ENCODE results near the gene BRD4. TPM values are rescaled to one million over a fixed set of nuclear protein-coding genes. Genes with fewer than 3 reads are reported as not detected.

Gene BRD4
- total RNA-seq, 2 experiments from 2014 or later, result 106 to 126 TPM

DNA sequence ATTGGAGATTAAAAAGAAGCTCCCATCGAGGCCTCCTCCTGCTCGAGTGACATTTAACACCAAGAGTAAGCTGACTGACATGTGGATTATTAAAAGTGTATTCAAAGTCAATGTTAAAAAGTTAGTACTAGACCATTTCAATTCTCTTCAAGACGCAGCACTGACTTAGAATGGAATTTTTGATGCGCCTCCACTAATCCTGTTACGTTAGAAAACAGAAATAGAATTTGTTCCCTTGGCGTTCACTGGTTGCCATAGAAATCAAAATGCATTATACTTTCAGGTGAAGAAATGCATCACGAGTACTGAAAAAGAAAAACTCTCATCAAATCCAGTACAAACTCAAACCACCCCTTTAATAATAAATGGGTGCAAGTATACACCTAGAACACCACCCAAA is 42.2 kb downstream of the BRD4 start:
- Mint-ChIP-seq H3K9me3 (ENCODE audit: low read depth) (no peaks in the 10 kb centered on the region), H3K27me3 (no peaks in the 10 kb centered on the region), H3K4me1 (peaks cover 98% of the 10 kb centered on the region), H3K4me3 (no peak overlapping the region), H3K27ac (peak overlapping the region; percentile 92), H3K36me3 (ENCODE audit: low read depth) (peaks cover 18% of the 10 kb centered on the region)
- ATAC-seq (no peak), DNase-seq (no peak)
- ChIA-PET POLR2A (interaction anchor here (0.6 kb wide), 1 partner anchor 96 kb away, joined by 5 read pairs; no protein-coding TSS in a partner anchor), CTCF (interaction anchor here (1.0 to 2.8 kb wide), 4 partner anchors 8 to 30 kb away, joined by 3 to 8 read pairs (median 4); no protein-coding TSS in a partner anchor)
- intact Hi-C loops (cut with DNase I, micrococcal nuclease), result loop anchor here in 1 of 2 experiments (5.0 kb wide), 1 partner anchor 923 kb away; no protein-coding TSS in a partner anchor

DNA sequence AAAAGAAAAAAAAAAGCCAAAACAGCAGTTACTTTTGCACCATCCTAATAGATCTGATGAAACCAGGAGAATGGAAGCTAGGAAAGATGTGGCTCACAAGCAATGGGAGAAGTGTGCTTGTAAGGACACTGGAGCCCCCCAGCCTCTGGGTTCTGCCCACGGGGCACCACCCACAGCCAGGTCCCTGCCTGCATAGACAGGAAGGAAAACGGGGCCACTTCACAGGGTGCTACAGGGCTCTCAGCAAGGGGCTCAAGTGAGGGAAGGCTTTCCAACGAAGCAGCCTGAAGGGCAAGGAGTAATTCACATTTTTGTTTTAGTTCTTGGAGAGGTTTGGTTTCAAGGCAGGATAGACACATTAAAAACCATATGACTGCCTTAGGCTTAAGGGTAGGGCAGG is 42.7 kb downstream of the BRD4 start:
- H3K36me3 Mint-ChIP-seq (ENCODE audit: low read depth), result peaks cover 14% of the 10 kb centered on the region
- intact Hi-C loops (cut with DNase I, micrococcal nuclease), result loop anchor here in 1 of 2 experiments (5.0 kb wide), 1 partner anchor 922 kb away; no protein-coding TSS in a partner anchor
- CTCF ChIA-PET, result interaction anchor here (1.0 to 2.8 kb wide), 5 partner anchors 9 to 31 kb away, joined by 3 to 8 read pairs (median 4); no protein-coding TSS in a partner anchor

DNA sequence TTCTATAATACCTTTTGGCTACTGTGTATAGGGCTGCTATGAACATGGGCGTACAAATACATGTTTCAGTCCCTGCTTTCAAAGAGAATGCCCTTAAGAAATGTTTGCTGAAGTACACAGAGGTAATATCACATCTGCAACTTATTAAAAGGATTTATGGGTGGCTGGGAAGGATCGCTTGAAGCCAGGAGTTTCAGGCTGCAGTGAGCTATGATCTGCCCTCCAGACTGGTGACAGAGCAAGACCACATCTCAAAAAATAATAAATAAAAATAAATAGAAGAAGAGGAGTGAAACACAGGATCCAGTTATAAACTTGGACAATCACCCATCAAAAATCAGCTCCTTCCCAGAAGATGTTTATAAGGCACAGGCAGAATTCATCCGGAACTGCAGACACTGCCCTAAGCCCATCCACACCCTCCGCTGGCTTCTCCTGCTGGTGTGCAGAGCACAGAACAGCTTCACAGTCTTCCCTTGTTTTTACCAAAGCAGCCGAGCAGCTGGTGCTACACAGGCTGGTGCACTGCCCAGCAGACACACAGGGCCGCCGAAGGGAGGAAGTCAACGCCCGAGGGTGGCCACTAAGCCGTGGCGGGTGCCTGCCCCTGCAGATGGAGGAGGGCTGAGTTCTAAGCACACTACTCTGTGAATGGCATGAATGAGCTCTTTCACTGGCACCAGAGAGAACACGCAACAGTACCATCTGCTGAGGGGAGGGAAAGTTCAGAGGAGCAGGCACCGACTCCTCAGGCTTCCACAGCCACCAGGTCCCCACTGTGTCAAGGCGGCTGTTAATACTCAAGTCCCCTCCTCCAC is 44.0 kb downstream of the BRD4 start:
- POLR2A ChIA-PET, result interaction anchor here (1.2 to 1.5 kb wide), 2 partner anchors 13 to 46 kb away, joined by 3 to 7 read pairs; no protein-coding TSS in a partner anchor
- no peak for DNase-seq
- H3K27ac Mint-ChIP-seq, result peak overlapping the region; percentile 72

More for the DNA sequence above, 42.7 kb downstream of the BRD4 start:
- no peak overlapping the region for H3K4me3 Mint-ChIP-seq
- DNase-seq, result no peak
- H3K27me3 Mint-ChIP-seq, result no peaks in the 10 kb centered on the region
- H3K4me1 Mint-ChIP-seq, result peaks cover 98% of the 10 kb centered on the region
- H3K27ac Mint-ChIP-seq, result peak overlapping the region; percentile 92
- no peaks in the 10 kb centered on the region for H3K9me3 Mint-ChIP-seq (ENCODE audit: low read depth)
- ATAC-seq, result no peak
- POLR2A ChIA-PET, result no interaction called here

DNA sequence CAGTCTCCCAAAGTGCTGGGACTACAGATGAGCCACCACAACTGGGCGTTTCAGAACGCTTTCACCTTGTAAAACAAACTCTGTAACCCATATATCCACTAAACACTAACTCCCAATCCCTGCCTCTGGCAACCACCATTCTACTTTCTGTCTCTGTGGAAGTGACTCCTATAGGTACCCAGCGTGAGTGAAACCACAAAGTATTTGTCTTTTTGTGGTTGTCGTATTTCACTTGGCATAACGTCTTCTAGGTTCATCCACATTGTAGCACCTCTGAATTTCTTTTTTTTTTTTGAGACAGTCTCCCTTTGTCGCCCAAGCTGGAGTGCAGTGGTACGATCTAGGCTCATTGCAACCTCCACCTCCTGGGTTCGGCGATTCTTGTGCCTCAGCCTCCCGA is 44.8 kb downstream of the BRD4 start:
- no peaks in the 10 kb centered on the region for H3K27me3 Mint-ChIP-seq
- H3K27ac Mint-ChIP-seq, result peak overlapping the region; percentile 80
- peak; percentile 40 for ATAC-seq
- no peaks in the 10 kb centered on the region for H3K9me3 Mint-ChIP-seq (ENCODE audit: low read depth)
- peak overlapping the region; percentile 19 for H3K4me3 Mint-ChIP-seq
- ChIA-PET CTCF (interaction anchor here (0.6 to 2.8 kb wide), 6 partner anchors 8 to 268 kb away, joined by 3 to 12 read pairs (median 6); no protein-coding TSS in a partner anchor), POLR2A (interaction anchor here (0.7 to 1.5 kb wide), 2 partner anchors 13 to 46 kb away, joined by 3 to 7 read pairs; no protein-coding TSS in a partner anchor)
- H3K4me1 Mint-ChIP-seq, result peaks cover 96% of the 10 kb centered on the region
- intact Hi-C loops (cut with DNase I, micrococcal nuclease), result no loop called here
- peaks cover 5% of the 10 kb centered on the region for H3K36me3 Mint-ChIP-seq (ENCODE audit: low read depth)
- DNase-seq, result no peak

More for the DNA sequence above, 44.0 kb downstream of the BRD4 start:
- Mint-ChIP-seq H3K4me1 (peaks cover 98% of the 10 kb centered on the region), H3K9me3 (ENCODE audit: low read depth) (no peaks in the 10 kb centered on the region), H3K27me3 (no peaks in the 10 kb centered on the region), H3K4me3 (peak overlapping the region; percentile 12), H3K36me3 (ENCODE audit: low read depth) (peaks cover 5% of the 10 kb centered on the region)
- no peak for ATAC-seq
- intact Hi-C loops (cut with DNase I, micrococcal nuclease), result no loop called here
- CTCF ChIA-PET, result interaction anchor here (0.6 to 2.8 kb wide), 8 partner anchors 9 to 139 kb away, joined by 3 to 12 read pairs (median 4); no protein-coding TSS in a partner anchor

DNA sequence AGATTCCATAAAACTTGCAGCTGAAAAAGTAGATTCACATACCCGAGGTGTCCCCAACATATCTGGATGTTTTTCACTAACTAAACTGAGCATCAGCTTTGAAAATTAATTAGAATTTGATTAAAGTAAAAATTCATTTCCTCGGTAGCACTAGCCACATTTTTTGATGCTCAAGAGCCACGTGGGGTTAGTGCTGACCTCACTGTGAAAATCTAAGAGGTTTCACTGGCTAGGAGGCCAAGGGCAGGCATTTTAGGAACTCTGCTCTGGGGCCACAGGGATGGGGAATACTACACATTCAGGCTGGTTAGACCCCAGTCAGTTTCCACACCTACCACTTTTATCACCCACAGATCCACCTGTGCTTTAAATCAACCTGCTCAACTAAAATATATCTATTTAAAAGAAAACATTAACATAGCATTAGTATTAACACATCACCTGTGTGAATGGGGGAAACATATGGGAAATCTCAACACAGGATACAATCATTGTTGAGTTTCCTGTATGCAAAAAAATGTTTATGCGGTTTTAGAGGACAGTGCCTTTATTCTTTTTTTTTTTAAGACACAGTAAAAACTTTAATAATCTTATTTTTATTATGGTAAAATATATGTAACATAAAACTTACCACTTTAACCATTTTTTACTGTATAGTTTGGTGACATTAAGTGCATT is 45.5 kb downstream of the BRD4 start:
- Mint-ChIP-seq H3K27ac (peak overlapping the region; percentile 67), H3K4me1 (peaks cover 96% of the 10 kb centered on the region), H3K9me3 (ENCODE audit: low read depth) (no peaks in the 10 kb centered on the region), H3K27me3 (no peaks in the 10 kb centered on the region), H3K4me3 (no peak overlapping the region), H3K36me3 (ENCODE audit: low read depth) (peaks cover under 1% of the 10 kb centered on the region)
- ChIA-PET CTCF (interaction anchor here (1.0 to 2.8 kb wide), 2 partner anchors 11 to 269 kb away, joined by 3 to 12 read pairs; no protein-coding TSS in a partner anchor), POLR2A (interaction anchor here (0.7 kb wide), 1 partner anchor 14 kb away, joined by 3 read pairs; no protein-coding TSS in a partner anchor)
- DNase-seq, result no peak
- no peak for ATAC-seq
- intact Hi-C loops (cut with DNase I, micrococcal nuclease), result no loop called here

DNA sequence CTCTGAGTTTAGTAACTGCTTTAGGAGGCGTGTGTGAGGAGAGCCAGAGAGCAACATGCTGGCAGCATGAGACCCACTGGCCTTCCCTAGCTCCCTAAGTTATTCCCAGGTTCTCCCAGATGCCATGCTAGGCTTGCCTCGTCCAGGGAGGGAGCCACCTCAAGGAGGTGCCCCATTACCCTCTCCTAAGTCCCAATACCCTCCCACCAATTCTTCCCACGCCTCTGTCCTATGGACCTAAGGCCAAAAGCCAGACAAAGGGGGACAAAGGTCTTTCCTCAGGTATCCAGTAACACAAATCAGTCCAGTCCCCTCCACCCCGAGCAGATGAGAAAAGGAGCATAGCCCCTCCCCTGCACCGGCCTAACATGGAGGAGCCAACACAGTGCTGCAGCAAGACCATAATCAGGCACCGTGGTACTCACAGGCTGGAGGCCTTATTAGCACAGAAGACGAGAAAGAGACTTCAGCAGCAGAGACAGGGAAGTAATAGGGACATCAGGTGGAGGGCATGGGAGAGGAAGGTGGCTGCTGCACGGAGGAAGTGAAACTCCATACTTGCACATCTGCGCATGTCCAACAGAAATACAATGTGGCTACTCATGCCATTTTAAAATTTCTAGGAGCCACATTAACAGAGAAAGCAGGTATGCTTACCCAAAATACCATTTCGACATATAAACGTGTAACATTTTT is 46.3 kb downstream of the BRD4 start:
- Mint-ChIP-seq H3K4me1 (peaks cover 96% of the 10 kb centered on the region), H3K27ac (peak overlapping the region; percentile 67), H3K36me3 (ENCODE audit: low read depth) (no peaks in the 10 kb centered on the region), H3K9me3 (ENCODE audit: low read depth) (no peaks in the 10 kb centered on the region), H3K4me3 (no peak overlapping the region), H3K27me3 (no peaks in the 10 kb centered on the region)
- CTCF ChIA-PET, result interaction anchor here (1.0 to 2.8 kb wide), 2 partner anchors 12 to 270 kb away, joined by 3 to 12 read pairs; no protein-coding TSS in a partner anchor
- no peak for DNase-seq
- POLR2A ChIA-PET, result no interaction called here
- intact Hi-C loops (cut with DNase I, micrococcal nuclease), result no loop called here
- no peak for ATAC-seq

DNA sequence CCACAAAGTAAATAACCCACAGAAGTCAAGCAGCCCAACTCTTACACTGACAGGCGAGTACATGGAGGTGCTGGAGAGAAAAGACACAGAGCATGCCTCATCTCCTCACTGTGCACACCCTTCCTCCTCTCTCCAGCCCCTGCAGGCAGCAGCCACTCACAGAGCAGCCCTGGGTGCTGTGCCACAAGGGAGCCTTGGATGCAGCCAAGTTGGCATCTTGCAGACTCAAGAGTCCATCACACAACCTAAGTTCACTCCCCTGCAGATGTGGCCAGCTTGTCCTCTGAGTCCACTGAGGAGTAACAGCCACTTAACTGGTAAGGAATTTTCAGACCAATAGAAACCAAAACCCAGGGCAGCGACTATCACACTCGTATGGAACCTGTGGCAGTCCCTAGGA is 47.4 kb downstream of the BRD4 start:
- Mint-ChIP-seq H3K27ac (peak overlapping the region; percentile 81), H3K36me3 (ENCODE audit: low read depth) (no peaks in the 10 kb centered on the region), H3K4me1 (peaks cover 96% of the 10 kb centered on the region), H3K4me3 (peak overlapping the region; percentile 14), H3K9me3 (ENCODE audit: low read depth) (no peaks in the 10 kb centered on the region), H3K27me3 (no peaks in the 10 kb centered on the region)
- intact Hi-C loops (cut with DNase I, micrococcal nuclease), result loop anchor here in 1 of 2 experiments (5.0 kb wide), 1 partner anchor 182 kb away; no protein-coding TSS in a partner anchor
- DNase-seq, result no peak
- CTCF ChIA-PET, result interaction anchor here (0.7 to 1.4 kb wide), 3 partner anchors 8 to 192 kb away, joined by 3 to 4 read pairs (median 4); no protein-coding TSS in a partner anchor
- ATAC-seq, result peak; percentile 20
- POLR2A ChIA-PET, result no interaction called here

DNA sequence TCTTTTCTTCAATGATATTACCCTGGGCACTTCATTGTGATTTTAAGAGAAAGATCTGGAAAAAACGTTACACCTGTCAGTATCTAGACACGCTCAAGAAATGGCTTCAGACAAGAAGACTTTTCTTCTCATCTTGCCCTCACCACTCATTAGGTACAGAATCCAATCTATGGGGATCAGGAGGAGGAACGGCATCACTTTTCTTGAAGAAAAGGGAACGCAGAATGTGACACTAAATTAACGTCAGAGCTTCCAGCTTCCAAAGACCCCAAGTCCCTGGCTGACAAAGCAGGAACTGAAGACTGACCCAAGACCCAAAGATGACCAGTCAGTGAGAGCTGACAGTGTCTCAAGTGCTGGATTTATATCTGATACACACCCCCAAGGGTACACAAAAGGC is 48.2 kb downstream of the BRD4 start:
- H3K4me3 Mint-ChIP-seq, result no peak overlapping the region

DNA sequence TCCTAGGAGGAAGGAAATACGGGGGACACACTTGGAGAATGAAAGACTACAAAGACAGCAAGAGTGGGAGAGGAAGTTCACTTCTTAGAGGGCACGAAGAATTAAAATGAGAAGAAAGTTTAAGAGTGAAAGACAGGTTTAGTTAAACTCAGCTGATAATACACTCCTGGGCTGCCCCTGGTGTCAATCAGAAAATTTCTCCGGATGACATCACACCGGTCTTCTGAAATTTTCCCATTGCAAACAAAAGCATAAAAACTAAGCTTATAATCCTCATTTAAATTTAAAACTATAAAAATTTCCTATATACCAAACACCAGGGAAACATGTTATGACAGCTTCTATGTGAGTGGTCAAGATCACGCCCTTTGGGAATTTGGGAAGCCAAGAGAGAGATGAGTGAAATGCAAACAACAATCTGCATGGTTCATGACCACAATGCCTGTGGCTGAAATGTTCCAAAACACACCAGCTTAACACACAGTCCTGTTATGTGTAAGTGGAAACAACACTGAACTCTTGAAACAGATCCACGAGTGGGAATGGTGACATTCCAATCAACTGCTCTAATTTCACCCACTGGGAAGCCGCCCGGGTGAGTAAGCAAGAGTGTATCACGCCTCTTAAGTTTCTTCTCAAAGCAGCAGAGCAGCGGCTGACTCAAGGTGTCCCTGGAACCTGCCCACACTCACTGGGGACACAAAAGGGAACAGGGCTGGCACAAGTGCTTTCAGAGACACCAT is 49.0 kb downstream of the BRD4 start:
- H3K4me1 Mint-ChIP-seq, result peaks cover 94% of the 10 kb centered on the region
- H3K36me3 Mint-ChIP-seq (ENCODE audit: low read depth), result no peaks in the 10 kb centered on the region
- ChIA-PET POLR2A (interaction anchor here (0.5 to 1.1 kb wide), 3 partner anchors 11 to 1267 kb away, joined by 3 to 4 read pairs (median 4); no protein-coding TSS in a partner anchor), CTCF (interaction anchor here (0.8 to 1.5 kb wide), 11 partner anchors 8 to 136 kb away, joined by 3 to 5 read pairs (median 3); partner anchors contain the start of gene AKAP8L)
- H3K27me3 Mint-ChIP-seq, result no peaks in the 10 kb centered on the region
- DNase-seq (peak; percentile 71), ATAC-seq (peak; percentile 69)
- no peaks in the 10 kb centered on the region for H3K9me3 Mint-ChIP-seq (ENCODE audit: low read depth)
- intact Hi-C loops (cut with DNase I, micrococcal nuclease), result loop anchor here (1.0 to 5.0 kb wide), 4 partner anchors 17 to 184 kb away; no protein-coding TSS in a partner anchor
- peak overlapping the region; percentile 5 for H3K4me3 Mint-ChIP-seq
- H3K27ac Mint-ChIP-seq, result peak overlapping the region; percentile 81

More for the DNA sequence above, 48.2 kb downstream of the BRD4 start:
- ATAC-seq, result no peak
- Mint-ChIP-seq H3K4me1 (peaks cover 96% of the 10 kb centered on the region), H3K27ac (peak overlapping the region; percentile 81), H3K9me3 (ENCODE audit: low read depth) (no peaks in the 10 kb centered on the region), H3K36me3 (ENCODE audit: low read depth) (no peaks in the 10 kb centered on the region), H3K27me3 (no peaks in the 10 kb centered on the region)
- CTCF ChIA-PET, result interaction anchor here (0.6 to 1.4 kb wide), 5 partner anchors 21 to 192 kb away, joined by 3 to 6 read pairs (median 4); no protein-coding TSS in a partner anchor
- POLR2A ChIA-PET, result interaction anchor here (1.1 kb wide), 1 partner anchor 50 kb away, joined by 4 read pairs; no protein-coding TSS in a partner anchor
- DNase-seq, result no peak
- intact Hi-C loops (cut with DNase I, micrococcal nuclease), result loop anchor here in 1 of 2 experiments (5.0 kb wide), 1 partner anchor 183 kb away; no protein-coding TSS in a partner anchor

Measured in activated CD4-positive, alpha-beta T cell treated with anti-CD3 and anti-CD28 coated beads for 36 hours (primary cell).